HG02759 (cell line): ENCODE results near the gene MAST4.

ENCODE experiments used
- ATAC-seq: cut with Tn5 transposase; IDR thresholded peaks from one replicate; pipeline ENCODE4 v1.9.1; 2021; ENCODE audit warnings: mild to moderate bottlenecking, moderate library complexity; ENCODE audit not compliant: unreplicated experiment

MAST4 gene

DNA sequence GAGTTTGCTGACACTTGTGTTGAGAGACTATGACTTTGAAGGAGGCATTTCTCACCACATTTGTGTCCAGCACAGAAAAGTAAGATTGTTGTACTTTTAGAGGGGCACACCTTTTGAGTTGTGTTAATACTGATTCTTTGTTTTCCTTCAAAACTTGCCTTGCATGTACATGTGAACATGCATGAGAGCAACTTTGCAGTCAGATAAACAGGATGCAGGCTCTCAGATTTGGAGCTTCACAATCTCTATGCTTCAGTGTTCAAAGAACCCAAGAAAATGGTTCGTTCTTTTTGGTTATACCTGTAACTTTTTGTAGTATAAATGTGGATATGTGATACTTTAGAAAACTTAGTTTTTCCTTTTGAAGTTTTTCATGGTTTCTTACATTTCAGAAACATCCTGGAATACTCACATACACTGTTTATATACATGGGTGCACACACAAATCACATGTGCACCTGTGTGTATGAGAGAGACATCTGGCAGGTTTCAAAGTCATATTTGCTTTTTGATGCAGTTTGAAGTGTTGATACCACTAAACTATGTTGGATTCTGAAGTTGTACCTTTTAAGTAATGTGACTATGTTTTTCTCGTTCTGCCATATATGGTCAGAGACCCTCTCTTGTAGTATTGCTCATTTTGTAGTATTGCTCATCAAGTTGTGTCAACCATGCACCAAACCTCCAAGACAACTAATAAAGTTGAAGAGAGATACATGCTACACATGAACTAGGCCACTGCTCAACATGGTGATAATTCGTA is 409.7 kb downstream of the MAST4 start:
- ATAC-seq, result no peak

DNA sequence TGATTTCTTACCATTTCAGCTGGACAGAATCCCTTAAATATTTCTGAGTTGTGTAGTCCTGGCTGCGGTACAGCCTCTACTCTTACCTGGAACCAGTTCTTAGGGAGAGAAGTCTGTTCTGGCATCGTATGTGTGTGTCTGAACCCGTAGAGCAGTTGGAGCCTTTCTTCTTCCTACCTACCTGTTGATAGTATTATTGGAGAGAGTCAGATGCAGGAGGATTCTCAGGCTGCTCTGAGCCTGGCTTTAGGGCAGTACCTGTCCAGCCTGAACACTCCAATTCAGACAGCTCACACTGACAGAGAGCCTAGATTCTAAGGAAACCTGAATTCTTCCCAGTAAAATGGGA is 410.3 kb downstream of the MAST4 start:
- no peak for ATAC-seq

DNA sequence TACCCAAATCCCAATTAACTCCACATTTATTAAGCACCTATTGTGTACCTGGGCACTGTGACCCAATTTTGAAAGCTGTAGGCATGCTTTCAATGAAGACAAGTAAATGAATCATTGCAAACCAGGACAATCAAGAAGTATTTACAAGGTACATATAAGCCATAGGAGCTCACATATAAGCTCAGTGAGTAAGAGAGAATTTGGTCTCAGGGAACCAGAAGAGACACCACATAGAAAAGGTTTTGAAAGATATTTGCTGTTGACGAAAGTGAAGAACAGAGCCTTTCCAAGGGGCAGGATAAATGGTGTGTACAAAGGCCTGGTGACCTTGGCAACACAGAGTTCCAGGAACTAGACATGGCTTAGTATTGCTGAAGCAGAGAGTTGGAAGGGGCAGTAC is 412.8 kb downstream of the MAST4 start:
- no peak for ATAC-seq

DNA sequence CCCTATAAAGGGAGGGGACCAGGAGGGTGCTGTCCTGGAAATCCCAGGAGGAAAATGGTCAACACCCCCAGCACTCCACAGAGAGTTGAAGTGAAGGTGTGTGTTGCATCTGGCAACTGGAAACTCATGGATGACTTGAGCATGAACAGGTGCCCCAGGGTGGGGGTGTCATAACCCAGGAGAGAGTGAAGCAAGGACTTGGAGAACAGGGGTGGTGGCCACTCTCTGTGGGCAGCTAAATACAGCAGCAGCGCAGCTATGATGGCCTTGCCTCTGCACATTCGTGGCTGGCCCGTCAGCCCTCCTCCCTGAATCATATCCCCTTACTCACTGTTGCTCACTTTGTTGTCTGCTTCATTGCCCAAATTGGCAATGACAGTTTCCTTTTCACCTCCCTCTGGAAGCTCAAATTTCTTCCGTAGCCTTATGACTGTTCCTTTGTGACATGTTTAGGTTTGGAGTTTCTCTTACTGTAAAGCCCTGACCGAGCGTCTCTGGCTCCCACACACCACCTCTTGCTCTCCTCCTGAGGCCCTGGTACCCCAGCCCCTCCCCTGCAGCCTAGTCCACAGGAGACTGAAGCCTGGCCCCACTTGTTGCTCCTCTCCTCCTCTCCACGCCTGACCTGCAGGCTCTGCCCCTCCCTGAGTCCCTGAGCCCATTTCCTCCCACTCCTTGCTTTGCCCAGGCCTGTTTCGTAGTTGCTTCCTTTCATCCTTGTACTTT is 414.7 kb downstream of the MAST4 start:
- no peak for ATAC-seq

DNA sequence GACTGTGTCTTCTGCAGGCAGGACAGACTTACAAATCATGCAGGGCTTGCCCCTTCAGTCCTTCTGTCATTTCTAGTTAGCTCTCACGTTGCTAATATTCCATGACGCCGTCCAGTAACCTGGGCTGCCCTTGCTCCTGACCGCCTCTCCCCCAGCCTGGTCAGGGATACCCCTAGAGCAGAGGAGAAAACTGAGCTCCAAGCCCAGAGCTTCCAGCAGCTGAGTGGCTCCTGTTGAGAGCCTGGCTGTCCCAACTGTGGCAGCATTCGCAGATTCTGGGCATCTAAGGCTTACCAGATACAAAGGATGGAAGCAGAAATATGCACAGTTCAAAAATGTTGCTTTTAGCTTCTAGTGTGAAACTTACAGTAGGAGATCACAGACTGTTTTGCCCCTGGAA is 415.2 kb downstream of the MAST4 start:
- ATAC-seq, result no peak

DNA sequence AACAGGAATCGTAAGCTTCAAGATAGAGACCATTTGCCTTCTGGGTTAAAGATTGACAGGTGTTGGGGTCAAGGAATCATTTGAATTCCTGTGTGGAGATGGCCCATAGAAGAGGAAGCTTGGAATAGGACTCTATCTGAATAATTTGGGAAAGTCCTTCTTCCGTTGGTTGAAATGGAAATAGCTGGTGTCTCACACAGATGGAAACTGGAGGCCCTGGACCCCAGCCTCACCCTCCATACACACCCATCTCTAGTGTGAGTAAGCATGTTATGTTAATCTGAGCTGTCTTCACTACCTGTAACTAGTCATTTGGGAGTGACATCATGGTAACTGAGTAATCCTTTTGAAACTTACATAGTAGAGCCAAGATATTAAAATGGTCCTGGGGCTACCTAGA is 416.0 kb downstream of the MAST4 start:
- no peak for ATAC-seq

DNA sequence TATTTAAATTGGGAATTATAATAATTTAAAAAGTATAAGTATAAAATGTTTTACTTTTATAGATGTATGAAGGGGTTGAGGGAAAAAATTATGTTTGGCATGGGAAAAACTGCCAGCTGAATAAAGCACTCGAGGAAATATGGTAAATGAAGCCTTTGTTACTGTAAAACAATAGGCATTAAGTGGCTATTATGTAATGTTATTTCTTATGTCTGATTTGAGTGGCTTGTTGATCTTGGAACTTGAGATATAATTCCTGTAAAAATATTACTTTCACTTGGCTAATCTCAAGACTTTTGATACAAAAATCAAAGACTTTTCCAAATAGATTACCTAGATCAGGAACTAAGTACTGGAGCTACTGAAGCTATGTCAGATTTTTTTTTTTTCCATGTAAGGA is 417.5 kb downstream of the MAST4 start:
- ATAC-seq, result no peak

DNA sequence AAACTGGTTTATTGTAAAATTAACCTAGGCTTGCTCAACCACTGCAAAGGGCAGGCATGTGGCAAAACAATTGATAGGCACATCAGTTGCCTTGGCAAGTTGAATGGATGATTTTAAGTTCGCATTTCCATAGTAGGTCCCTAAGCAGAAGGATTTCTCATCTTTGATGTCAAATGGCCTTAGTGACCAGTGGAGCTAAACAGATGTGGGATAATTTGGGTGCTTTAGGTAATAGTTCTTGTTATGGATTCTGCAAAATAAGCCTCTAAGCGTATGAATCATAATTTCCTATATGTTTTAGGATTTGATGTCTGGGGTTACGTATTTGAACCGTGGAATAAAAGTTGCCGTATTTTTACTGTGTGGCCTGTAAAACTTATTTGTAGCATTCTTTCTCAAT is 418.0 kb downstream of the MAST4 start:
- no peak for ATAC-seq

DNA sequence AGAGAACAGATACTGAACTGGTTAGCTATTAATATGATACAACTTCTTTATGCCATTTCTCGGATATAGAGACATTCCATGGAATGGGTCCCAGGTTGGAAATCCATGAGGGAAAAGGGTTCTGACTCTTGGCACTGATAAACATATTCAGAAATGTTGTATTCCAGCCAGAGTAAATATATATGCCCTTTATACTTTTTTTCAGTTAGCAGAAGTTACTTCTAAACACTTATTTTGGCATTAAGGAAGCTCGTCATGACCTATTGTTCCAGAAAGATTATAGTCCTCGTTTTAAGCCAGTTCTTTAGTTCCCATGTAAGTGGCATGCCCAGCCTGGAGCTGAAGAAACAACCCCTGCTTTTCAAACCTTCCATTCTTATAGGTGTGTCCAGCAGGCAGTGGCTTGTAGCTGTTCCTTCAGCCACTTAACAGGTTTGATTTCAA is 418.8 kb downstream of the MAST4 start:
- ATAC-seq, result no peak

DNA sequence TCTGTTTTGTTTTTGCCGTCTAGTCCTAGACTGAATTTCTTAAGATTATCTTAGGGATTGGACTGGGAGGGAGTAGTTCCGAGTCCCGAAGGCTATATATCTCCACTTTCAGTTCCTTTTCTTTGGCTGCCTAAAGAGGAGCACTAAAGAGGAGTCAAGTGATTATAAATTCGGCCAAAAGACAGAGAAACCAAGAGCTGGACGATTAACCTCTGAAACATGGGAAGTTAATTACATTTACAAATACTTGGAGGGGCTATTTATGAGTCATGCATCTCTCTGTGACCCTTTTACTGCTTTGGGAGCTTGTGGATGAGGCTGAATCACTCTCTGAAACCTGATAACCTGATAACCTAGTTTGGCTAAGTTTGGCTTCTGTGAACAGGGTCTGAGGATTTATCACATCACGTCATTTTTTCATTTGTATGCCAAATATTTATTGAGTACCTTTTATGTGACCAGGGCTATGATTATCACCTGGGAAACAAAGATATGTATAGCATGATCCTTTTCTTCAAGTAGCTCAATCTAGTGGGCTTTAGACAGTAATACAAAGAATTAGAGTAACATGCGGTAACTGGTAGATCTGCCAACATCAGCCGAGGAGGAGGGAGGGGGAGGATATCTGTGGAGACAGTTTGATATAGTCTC is 419.5 kb downstream of the MAST4 start:
- no peak for ATAC-seq

DNA sequence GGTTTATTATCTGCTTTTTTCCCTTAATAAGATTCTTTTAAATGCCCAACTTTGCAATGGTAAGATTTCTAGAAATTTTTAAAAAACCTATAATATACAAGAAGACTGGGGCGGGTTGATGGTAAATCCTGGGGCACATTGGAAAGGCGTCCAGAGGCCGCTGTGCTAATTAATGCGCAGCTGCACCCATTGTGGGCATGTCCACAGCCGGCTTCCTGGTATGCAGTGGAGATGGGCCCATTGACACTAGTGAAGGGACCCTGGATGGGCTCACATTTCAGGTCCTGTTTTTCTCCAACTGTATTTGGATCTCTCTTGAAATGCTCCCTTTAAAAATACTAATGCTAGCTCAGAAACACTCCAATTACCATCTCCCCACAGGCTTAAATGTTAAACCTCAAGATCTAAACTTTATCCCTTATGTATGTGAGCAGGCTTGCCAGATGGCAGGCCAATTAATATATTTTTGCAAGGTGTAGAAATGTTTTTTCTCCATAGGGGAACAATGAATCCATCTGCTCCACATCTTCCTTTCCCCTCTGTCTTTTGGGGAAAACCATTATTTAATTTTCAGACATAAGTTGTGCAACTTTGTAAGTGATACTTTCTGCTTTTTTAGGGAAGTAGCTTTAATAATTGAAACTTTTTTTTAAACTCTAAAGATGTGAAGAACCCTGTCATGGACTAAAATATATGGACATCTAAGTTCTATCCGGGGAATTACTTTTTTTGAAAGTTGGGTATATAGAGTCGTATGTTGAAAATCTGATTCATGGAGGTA is 423.1 kb downstream of the MAST4 start:
- ATAC-seq, result no peak

DNA sequence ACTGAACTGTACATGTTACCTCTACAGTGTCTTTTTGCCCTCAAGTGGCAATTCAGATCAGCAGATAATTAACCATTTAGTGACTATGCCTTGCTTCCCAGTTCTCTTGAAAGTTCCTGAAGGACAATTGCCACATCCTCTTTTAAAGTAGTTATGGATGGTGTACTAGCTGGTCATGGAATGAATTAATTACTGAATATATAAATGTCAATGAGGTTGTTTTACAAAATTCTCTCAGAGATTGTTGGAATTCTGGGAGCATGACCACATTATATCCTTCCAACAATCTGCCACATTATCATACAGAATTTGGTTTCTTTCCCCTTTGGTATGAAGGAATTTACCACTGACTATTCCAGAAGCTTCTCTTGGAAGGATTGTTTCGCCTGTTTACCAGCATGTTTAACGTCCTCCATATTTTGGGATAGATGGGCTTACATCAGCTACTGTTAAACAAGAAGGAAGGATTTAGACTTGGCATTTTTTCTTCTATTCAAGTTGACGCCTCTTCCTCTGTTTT is 424.0 kb downstream of the MAST4 start:
- ATAC-seq, result no peak

DNA sequence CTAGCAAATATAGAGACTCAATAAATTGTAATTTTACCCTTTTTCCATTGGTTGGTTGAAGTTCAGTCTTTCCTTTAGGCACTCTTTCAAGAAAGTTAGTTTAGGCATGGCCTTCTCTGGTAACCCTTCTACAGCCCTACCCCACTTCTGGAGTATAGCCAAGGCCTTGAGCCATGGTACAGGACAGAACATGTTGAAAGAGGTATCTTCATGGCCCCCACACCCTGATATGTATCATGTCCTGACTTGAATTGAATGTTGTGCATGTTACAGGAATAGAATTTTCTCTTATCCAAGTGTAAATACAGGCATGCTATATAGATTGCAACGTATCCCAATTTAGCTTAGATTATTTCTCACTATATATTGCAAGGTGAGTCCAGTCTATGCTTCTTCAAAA is 424.8 kb downstream of the MAST4 start:
- ATAC-seq, result no peak

DNA sequence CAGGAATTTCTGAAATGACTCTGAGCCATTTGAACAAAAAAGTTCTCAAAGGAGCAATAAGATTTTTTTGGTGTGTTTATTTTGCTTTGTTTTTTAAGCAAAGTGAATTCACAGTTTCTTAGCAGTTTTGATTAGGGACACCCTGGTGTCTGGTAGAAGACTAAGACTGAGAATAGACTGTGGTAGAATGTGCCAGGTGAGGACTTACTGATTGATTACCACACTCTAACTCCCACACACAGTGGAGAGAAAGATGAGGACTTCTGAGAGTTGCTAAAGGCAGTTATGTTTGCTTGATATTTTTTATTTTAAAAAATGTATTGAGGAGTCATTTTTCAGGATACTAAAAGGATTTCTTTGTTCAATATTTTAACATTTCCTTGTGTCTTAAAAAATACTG is 425.3 kb downstream of the MAST4 start:
- ATAC-seq, result peak; percentile 74

DNA sequence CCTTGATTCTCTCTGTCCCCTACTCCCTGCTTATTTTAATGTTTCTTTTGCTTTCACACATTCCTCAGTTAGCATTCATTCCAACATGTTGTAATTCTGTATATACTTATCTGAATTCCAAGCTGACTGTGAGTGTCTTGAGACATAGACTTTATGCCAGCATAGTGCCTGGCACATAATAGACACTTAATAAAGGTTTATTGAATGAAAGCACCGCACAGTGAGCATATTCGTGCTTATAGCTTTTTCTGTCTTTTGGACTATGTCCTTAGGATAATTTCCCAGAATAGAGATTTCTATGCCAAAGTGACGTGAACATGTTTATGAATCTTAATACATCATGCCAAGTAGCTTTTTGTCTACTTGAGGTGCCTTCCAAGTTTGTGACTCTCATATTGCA is 425.8 kb downstream of the MAST4 start:
- ATAC-seq, result no peak

DNA sequence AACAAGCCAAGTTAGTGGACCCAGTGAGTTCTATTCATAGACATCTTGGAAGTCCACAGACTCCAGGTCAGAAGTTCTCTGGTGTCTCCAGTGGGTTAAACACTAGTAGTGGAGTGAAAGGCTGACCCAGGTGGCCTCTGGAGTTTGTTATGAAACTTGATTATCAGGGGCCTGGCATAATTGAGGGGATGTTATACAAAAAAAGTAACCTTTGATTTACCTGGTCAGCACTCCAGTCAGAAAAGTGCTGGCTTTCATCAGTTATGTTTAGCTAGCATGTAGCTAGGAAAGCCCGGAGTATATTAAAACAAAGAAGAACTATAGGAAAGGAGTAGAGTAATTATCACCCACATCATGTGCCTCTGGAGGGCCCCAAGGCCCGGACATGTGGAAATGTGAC is 429.3 kb downstream of the MAST4 start:
- ATAC-seq, result no peak

DNA sequence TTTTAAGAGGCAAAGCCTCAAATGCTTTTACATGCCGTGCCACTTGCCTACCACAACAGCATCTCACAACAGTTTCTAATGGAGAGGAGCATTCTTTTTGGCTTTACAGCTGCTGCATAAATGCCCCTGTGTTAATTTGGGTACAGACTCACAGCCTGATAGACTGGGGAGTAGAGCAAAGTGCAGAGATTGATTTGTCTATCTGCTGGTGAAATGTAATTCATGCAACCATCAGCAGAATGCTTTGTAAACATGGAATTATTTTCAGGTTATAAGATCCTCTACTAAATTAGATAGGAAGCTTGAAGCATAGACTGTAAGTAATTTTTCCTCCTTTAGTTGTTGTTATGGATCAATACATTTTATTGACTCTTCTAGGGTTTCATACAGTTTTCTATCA is 430.1 kb downstream of the MAST4 start:
- ATAC-seq, result no peak

DNA sequence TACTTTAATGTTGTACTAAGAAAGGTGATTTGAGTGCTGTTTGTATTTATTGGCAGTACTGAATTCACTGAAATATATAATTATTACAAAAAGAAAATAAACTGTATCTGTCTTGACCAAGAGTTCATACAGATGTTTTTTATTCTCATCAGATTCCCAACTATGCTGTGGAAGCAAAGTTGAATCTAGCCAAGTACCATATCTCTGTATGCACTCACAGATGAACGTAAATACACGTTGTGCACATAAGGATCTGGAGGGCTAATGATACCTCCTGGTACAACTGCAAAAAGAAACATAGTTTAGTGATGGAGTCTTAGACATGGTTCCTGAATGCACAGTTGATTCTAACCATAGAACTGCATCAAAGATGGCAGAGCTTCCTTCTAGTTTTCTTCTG is 431.0 kb downstream of the MAST4 start:
- no peak for ATAC-seq

DNA sequence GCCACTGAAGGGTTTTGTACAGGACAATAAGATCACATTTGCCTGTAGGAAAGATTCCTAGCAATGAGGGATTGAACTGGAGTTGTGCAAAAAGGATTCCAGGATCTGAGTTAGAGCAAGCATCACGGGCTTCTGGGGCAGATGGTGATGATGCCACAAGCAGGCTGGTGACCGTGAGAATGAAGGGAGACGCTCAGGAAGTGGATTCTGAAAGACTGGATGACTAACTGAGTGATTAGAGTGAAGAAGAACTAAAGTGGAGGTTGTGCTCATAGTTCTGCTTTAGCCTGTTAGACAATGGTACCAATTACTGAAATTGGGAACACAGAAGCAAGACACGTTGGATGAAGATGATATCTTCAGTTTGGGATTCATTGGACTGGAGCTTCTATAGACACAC is 432.2 kb downstream of the MAST4 start:
- no peak for ATAC-seq

DNA sequence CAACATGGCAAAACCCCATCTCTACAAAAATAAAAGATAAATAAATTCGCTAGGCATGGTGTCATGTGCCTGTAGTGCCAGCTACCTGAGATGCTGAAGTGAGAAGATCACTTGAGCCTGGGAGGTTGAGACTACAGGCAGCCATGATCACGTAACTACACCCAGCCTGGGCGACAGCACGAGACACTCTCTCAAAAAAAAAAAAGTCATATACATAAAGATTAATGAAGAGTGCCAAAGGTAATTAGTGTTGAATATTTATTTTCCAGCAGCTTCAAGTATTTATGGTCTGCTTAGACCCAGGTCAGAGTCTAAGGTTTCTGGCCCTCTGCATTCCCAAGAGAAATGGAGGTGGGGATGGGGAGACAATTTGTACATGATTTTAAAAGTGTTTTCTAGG is 432.7 kb downstream of the MAST4 start:
- ATAC-seq, result no peak

DNA sequence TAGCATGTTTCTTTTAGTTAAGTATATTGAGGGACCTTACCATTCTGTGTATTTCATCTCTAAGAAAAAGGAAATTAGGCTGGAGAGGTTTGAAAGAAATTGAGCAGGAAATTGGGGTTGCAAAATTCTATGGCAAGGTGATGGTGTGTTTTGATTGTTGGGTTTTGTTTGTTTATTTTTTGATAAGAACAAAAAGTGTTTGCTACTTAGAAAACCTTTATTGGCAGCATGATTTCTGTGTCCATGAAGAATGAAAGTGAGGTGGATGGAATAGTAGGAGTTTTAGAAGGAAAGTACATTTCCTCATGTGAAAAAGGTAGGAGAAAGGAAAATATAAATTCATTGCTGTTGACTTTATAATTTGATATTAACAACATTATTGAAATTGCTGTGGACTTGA is 433.3 kb downstream of the MAST4 start:
- no peak for ATAC-seq
